ENCODE measurements around the gene TFAP2D. TPM values are rescaled to one million over a fixed set of nuclear protein-coding genes. Genes with fewer than 3 reads are reported as not detected.

TFAP2D gene
- total RNA-seq = not detected

DNA sequence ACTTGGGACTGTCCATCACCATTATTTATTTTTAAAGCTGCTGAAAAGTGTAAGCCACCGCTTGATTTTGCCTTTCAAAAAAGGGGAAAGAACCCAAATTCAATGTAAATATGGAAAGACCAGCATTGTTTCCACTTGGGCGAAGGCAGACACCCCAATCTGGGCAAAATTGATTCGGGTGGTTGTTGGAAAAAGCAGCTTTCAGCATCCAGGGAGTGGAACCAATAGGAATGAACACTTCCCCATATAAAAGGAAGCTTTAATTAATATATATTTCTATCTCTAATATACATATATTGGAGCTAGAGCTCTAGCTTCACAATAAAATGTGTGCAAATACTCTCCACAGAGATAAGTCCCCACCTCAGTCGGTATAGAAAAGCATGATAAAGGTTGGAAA lies at the start of gene TFAP2D:
TFAP2D (plus strand) TSS at position 301 of the 400 bp plus-strand sequence. CDS start 530 bp downstream, outside the sequence.
- DNase-seq (ENCODE audit: low spot score in 2 of 2) = no peak
- no peak within 1 kb of the TSS for H3K27ac Mint-ChIP-seq
- no peak for ATAC-seq
- H3K36me3 Mint-ChIP-seq = peaks cover 27 to 45% of the 10 kb centered on the region in 2 donors
- H3K9me3 Mint-ChIP-seq = peaks cover 4 to 16% of the 10 kb centered on the region in 2 donors

DNA sequence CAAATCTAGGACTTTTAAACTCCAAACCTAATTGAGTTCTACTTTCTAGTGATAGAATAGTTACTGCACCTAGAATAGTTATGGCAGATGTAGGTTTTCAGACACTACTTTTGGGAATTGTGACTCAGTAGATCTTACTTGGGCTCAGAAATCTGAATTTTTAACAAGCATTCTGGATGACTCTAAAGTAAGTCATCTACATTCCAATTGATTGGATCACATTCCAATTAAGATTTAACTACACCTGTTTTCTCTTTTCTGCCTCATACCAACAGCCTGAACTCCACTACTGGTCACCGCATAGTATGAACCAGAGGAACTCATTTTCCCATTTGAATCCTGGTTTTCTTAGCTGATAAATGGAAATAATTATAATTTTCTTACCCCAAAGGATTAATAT lies 49.5 kb upstream of the TFAP2D start:
- Mint-ChIP-seq H3K36me3 (no peaks in the 10 kb centered on the region), H3K27ac (no peak overlapping the region), H3K9me3 (peaks cover 5 to 6% of the 10 kb centered on the region in 2 donors)
- ATAC-seq (no peak), DNase-seq (ENCODE audit: low spot score in 2 of 2) (no peak)

GRCh38 chr6:50666089-50666488 lies 47.2 kb upstream of the TFAP2D start:
- no peaks in the 10 kb centered on the region for H3K36me3 Mint-ChIP-seq
- DNase-seq (ENCODE audit: low spot score in 2 of 2) = no peak
- peaks cover 4% of the 10 kb centered on the region in 2 donors for H3K9me3 Mint-ChIP-seq
- no peak overlapping the region for H3K27ac Mint-ChIP-seq
- no peak for ATAC-seq

GRCh38 chr6:50681213-50681824 lies 32.0 kb upstream of the TFAP2D start:
- Mint-ChIP-seq H3K36me3 (no peaks in the 10 kb centered on the region), H3K9me3 (peaks cover 14 to 15% of the 10 kb centered on the region in 2 donors), H3K27ac (no peak overlapping the region)
- no peak for DNase-seq (ENCODE audit: low spot score in 2 of 2)
- no peak for ATAC-seq

- DNase-seq (ENCODE audit: low spot score in 2 of 2) (no peak), ATAC-seq (no peak)
- H3K27ac Mint-ChIP-seq = no peak overlapping the region
- H3K36me3 Mint-ChIP-seq = no peaks in the 10 kb centered on the region
- peaks cover 10% of the 10 kb centered on the region in 2 donors for H3K9me3 Mint-ChIP-seq
Observed at GRCh38 chr6:50689210-50689609, 24.1 kb upstream of the TFAP2D start.

DNA sequence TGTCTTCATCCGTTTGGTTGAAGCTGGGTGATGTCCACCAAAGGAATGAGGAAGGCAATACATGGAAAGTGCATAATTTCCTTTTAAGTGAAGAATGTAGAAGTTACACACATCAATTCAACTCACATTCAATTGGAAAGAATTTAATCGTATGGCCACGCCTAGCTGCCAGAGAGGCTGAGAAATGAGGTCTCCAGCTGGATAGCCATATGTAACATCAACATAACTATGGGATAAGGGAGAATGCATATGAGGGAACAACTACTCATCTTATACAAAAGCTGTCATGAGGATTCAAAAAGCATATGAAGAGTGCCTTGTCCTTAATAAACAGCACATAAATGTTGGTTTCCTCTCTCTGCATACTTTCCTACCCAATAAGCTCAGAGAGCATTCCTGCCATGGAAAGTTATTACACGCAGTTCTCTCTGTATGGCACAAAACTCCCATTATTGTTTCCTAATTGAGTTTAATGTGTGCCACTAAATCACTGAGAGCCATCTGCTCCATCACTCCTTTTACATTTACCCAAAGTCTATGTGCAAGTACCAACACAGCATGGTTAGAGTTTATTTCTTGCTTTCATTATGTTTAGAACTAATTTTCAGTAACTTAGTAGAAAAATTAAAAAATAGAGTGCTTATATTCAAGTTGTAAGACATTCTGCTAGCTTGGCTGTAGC lies 21.4 kb upstream of the TFAP2D start:
- peaks cover 4% of the 10 kb centered on the region in 2 donors for H3K9me3 Mint-ChIP-seq
- no peak for ATAC-seq
- no peak for DNase-seq (ENCODE audit: low spot score in 2 of 2)
- no peak overlapping the region for H3K27ac Mint-ChIP-seq
- no peaks in the 10 kb centered on the region for H3K36me3 Mint-ChIP-seq

DNA sequence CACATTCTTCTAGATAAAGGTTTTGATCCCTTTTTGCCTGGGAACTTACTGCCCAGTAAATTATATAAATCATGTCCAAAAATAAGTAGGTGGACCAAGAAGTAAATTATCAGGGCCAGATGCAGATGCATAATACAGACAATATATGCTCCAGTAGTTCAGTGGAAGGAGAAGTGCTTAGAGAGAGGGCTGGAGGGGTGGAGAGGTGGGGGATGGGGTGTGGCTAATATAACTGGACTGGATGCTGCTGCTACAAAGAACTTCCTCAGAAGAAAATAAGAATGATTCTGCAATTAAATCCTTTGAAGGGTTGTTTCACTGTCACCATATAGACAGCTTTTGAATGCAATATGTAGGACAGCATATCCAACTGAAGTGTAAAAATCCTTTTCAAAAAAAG lies 14.8 kb upstream of the TFAP2D start:
- Mint-ChIP-seq H3K27ac (no peak overlapping the region), H3K9me3 (peaks cover 3% of the 10 kb centered on the region in 2 donors), H3K36me3 (no peaks in the 10 kb centered on the region)
- DNase-seq (ENCODE audit: low spot score in 2 of 2) (no peak), ATAC-seq (no peak)

DNA sequence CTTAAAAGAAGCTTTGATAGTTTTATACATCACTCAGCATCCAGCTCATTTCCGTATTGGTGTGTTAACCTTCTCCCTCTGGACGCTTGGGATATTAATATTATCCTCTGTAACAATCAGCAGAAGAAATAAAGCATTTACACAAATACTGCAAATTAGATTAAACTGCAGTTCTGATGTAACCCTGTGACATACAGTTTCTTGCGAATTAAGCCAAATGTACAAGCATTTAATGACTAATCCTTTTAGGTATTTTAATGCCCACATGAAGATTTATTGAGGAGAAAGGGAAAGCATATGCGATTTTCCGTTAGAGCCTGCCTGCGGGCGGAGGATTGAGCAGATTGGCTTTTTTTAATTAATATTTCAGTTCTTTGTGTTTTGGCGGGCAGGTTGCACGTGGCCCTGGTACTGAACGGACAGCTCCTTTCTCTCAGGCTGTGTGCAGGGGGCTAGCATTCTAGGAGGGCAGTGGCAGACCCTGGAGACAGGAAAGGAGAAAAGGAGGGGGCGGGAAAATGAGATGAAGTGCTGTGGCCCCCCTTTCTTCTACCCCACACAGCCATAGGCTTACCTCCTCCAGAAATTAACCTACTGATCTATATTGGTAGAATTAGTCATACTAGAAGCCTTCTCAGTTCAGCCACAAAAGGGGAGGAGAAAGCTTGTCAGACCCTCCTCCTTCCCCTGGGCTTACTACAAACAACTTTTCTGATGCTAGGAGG lies 14.1 kb upstream of the TFAP2D start:
- Mint-ChIP-seq H3K9me3 (peaks cover 5 to 7% of the 10 kb centered on the region in 2 donors), H3K36me3 (no peaks in the 10 kb centered on the region), H3K27ac (no peak overlapping the region)
- no peak for ATAC-seq
- DNase-seq (ENCODE audit: low spot score in 2 of 2) = no peak

- Mint-ChIP-seq H3K36me3 (peaks cover 11 to 45% of the 10 kb centered on the region in 2 donors), H3K27ac (no peak overlapping the region), H3K9me3 (peaks cover 15 to 16% of the 10 kb centered on the region in 2 donors)
- DNase-seq (ENCODE audit: low spot score in 2 of 2) = no peak
- ATAC-seq = no peak
Observed at GRCh38 chr6:50706575-50706974, 6.8 kb upstream of the TFAP2D start.

DNA sequence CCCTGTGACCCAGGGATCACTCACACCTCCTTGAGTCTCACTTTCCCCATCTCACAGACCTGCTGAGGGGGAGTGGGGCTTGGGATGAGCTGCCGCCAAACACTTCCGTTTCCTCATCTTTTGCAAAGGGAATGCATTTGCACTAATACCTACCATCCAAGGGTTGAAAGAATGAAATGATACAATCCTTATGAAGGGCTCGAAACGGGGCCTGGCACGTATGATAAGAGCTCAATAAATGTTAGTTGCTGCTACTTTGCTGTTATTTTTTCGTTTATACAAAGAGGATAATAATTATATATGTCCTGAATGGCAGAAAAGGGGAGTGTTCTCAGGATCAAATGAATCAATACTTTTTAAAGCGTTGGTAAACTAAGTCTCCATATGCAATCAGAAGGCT lies 6.1 kb upstream of the TFAP2D start:
- no peak for ATAC-seq
- Mint-ChIP-seq H3K9me3 (peaks cover 15 to 16% of the 10 kb centered on the region in 2 donors), H3K36me3 (peaks cover 11 to 45% of the 10 kb centered on the region in 2 donors), H3K27ac (no peak overlapping the region)
- DNase-seq (ENCODE audit: low spot score in 2 of 2) = no peak

GRCh38 chr6:50707652-50708300 lies 5.5 kb upstream of the TFAP2D start:
- Mint-ChIP-seq H3K36me3 (peaks cover 11 to 45% of the 10 kb centered on the region in 2 donors), H3K27ac (no peak overlapping the region), H3K9me3 (peaks cover 15 to 16% of the 10 kb centered on the region in 2 donors)
- ATAC-seq (no peak), DNase-seq (ENCODE audit: low spot score in 2 of 2) (no peak)

GRCh38 chr6:50708664-50709365 lies 4.5 kb upstream of the TFAP2D start:
- Mint-ChIP-seq H3K27ac (no peak overlapping the region), H3K36me3 (peaks cover 14 to 45% of the 10 kb centered on the region in 2 donors), H3K9me3 (peaks cover 9 to 12% of the 10 kb centered on the region in 2 donors)
- ATAC-seq (no peak), DNase-seq (ENCODE audit: low spot score in 2 of 2) (no peak)

DNA sequence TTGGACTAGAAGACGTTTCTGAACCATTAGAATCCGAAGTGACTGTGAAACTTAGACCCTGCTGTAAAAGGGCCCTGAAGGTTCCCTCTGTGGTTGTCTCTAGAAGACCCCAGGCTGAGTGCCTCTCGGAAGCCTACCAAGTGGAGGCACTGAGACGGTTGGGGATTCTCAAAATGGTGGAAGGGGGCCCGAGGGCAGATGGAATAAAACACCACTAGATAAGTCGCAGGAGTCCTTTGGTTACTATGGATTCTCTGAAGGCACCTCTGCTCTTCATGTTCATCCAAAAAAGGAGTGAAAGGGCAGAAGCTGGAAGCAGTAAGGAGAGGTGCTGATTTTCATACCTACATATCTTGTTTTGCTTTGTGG lies 4.0 kb upstream of the TFAP2D start:
- ATAC-seq (no peak), DNase-seq (ENCODE audit: low spot score in 2 of 2) (no peak)
- Mint-ChIP-seq H3K27ac (no peak overlapping the region), H3K36me3 (peaks cover 19 to 50% of the 10 kb centered on the region in 2 donors), H3K9me3 (peaks cover 11 to 12% of the 10 kb centered on the region in 2 donors)

DNA sequence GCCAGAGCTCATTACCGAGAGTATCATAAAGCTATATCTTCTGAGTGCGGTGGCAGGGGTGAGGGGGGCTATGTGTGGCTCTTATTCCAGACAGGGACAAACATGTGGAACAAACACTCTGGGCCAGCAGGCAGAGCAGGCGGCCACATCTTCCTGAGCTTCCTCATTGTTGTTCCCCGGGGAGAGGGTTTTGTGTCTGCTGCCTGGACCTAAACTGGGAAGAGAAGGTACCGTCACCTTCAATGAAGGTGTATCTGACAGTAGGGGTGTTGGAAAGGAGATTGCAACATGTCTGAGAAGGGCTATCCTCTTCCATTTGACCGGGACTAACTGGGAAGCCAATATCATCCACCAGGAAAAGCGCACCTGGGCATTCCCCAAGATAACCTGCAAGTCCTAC lies 1.6 kb upstream of the TFAP2D start:
- no peak for DNase-seq (ENCODE audit: low spot score in 2 of 2)
- no peak overlapping the region for H3K27ac Mint-ChIP-seq
- peaks cover 38 to 55% of the 10 kb centered on the region in 2 donors for H3K36me3 Mint-ChIP-seq
- H3K9me3 Mint-ChIP-seq = peaks cover 8 to 15% of the 10 kb centered on the region in 2 donors
- ATAC-seq = no peak

DNA sequence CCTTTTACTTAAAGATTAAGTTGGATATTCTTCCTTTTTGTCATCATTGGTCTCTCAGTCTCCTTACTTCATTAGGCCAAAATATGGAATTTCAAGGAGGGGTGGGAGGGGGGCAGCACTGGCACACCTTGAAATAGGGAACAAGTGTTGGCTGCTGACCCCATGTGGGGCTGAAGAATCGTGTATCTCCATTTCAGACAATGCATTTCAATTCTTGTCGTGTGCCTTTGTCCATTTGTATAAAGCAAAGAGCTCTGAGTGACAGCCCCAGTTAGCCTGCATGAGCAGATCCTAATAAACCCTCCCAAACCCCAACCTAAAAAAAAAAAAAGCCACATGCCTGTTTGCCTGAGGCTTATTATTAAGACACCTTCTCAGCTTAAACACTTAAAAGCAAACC lies 1.0 kb upstream of the TFAP2D start:
- no peak for ATAC-seq
- H3K9me3 Mint-ChIP-seq = peaks cover 8 to 15% of the 10 kb centered on the region in 2 donors
- H3K36me3 Mint-ChIP-seq = peaks cover 36 to 53% of the 10 kb centered on the region in 2 donors
- no peak for DNase-seq (ENCODE audit: low spot score in 2 of 2)
- H3K27ac Mint-ChIP-seq = no peak overlapping the region

DNA sequence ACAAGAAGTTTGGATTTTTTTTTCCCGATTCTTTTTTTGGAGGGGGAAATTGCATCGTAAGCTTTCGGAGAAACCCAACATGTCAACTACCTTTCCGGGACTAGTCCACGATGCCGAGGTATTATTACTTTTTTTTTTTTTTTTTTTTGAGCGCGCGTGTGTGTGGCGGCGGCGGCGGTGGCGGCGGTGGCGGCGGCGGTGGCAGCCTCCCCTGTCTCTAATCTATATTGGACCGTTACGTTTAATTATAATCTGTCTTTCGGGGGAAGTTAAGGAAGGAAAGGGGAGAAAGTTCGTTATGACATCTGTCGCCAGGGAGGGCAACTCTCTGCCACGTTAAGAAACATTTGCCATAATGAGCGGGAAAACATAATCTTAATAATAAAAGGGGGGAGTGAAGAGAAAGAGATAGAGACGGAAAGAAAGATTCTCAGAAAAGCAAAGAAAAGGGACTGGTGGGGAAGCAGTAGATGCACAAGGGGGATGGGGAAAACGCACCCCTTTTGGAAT lies 706 bp downstream of the TFAP2D start:
- H3K27ac Mint-ChIP-seq = no peak overlapping the region
- DNase-seq (ENCODE audit: low spot score in 2 of 2) = no peak
- no peak for ATAC-seq
- peaks cover 8 to 20% of the 10 kb centered on the region in 2 donors for H3K9me3 Mint-ChIP-seq
- H3K36me3 Mint-ChIP-seq = peaks cover 27 to 48% of the 10 kb centered on the region in 2 donors

Measured in activated naive CD4-positive, alpha-beta T cell treated with anti-CD3 and anti-CD28 coated beads, Interleukin-2, amount 50 U/mL, for 72 hours (primary cell).